ENCODE data around the gene CENPP.

The CENPP gene

GRCh38 chr9:92402360-92402759 lies 76.6 kb downstream of the CENPP start:
- TF ChIP-seq, protein P1, sequence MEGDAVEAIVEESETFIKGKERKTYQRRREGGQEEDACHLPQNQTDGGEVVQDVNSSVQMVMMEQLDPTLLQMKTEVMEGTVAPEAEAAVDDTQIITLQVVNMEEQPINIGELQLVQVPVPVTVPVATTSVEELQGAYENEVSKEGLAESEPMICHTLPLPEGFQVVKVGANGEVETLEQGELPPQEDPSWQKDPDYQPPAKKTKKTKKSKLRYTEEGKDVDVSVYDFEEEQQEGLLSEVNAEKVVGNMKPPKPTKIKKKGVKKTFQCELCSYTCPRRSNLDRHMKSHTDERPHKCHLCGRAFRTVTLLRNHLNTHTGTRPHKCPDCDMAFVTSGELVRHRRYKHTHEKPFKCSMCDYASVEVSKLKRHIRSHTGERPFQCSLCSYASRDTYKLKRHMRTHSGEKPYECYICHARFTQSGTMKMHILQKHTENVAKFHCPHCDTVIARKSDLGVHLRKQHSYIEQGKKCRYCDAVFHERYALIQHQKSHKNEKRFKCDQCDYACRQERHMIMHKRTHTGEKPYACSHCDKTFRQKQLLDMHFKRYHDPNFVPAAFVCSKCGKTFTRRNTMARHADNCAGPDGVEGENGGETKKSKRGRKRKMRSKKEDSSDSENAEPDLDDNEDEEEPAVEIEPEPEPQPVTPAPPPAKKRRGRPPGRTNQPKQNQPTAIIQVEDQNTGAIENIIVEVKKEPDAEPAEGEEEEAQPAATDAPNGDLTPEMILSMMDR (IDR thresholded peaks at IDR 0.05): no peak

DNA sequence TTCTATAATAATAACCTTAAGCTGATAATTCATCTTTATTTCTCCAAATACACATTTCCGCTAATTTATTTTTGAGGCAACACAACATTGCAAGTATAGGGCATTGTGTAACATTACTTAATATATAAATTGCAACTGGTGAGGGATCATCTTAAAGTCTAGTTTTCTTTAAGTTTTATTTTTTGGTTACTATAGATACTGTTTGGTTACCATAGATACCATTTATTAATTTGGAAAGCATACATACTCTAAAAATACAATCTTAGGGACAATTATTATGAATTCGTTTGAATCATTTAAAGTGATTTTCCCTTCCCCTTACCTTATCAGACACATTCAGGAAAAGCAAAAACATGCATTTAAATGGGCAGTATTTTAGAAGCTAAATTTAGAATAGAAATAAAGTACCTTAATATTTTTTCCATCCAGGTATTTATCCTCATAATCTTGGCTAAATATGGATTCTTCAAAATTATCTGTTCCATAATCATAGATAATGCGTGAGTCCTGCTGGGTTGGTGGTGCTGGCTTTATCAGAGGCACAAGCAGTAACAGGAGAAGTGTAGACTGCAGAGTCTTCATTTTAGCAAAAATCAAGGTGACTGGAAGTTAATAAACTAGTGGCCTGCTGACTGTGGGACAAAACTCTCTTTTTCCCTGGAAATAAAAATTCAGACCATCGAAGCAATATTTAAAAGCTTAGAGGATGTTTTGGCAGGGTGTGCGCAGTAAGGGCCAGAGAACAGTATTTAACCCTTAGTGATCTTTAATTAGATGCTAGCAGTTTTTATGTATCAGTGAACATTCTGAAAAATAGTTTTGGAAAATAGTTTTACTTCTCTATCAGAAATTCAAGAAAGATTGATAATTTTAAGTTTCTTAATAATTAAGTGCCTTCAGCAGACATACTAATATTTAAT lies 77.3 kb downstream of the CENPP start:
- no peaks in the 10 kb centered on the region for H3K27me3 ChIP-seq
- H3K9me3 ChIP-seq: no peaks in the 10 kb centered on the region
- H3K4me1 ChIP-seq (ENCODE audit: control insufficient read depth in 1 of 2, insufficient read depth in 1 of 2, low read depth in 1 of 2, low read length in 1 of 2): peaks cover 7 to 9% of the 10 kb centered on the region in 2 experiments
- TF ChIP-seq, protein P1 (IDR thresholded peaks at IDR 0.05): no peak
- H3K4me3 ChIP-seq (ENCODE audit: low read depth in 1 of 2, low read length in 1 of 2): no peak overlapping the region
- no peaks in the 10 kb centered on the region for H3K36me3 ChIP-seq
- no peak overlapping the region for H3K27ac ChIP-seq

More at GRCh38 chr9:92402360-92402759, 76.6 kb downstream of the CENPP start:
- Histone ChIP-seq H3K4me1 (ENCODE audit: control insufficient read depth in 1 of 2, insufficient read depth in 1 of 2, low read depth in 1 of 2, low read length in 1 of 2) (peaks cover 7 to 9% of the 10 kb centered on the region in 2 experiments), H3K9me3 (no peaks in the 10 kb centered on the region), H3K27ac (no peak overlapping the region), H3K4me3 (ENCODE audit: low read depth in 1 of 2, low read length in 1 of 2) (no peak overlapping the region), H3K36me3 (no peaks in the 10 kb centered on the region), H3K27me3 (no peaks in the 10 kb centered on the region)

- Histone ChIP-seq H3K9me3 (no peaks in the 10 kb centered on the region), H3K27me3 (no peaks in the 10 kb centered on the region), H3K27ac (no peak within 1 kb of the TSS), H3K4me3 (ENCODE audit: low read depth in 1 of 2, low read length in 1 of 2) (no peak within 1 kb of the TSS), H3K4me1 (ENCODE audit: control insufficient read depth in 1 of 2, insufficient read depth in 1 of 2, low read depth in 1 of 2, low read length in 1 of 2) (peaks cover 7 to 9% of the 10 kb centered on the region in 2 experiments), H3K36me3 (no peaks in the 10 kb centered on the region)
- TF ChIP-seq, protein P1 (IDR thresholded peaks at IDR 0.05): no peak
Observed at GRCh38 chr9:92404042-92404836, 78.5 kb downstream of the CENPP start, which contains the start of gene OGN. OGN (minus strand) TSS chr9:92404578; CDS start chr9:92403407, 1,171 bp downstream.

DNA sequence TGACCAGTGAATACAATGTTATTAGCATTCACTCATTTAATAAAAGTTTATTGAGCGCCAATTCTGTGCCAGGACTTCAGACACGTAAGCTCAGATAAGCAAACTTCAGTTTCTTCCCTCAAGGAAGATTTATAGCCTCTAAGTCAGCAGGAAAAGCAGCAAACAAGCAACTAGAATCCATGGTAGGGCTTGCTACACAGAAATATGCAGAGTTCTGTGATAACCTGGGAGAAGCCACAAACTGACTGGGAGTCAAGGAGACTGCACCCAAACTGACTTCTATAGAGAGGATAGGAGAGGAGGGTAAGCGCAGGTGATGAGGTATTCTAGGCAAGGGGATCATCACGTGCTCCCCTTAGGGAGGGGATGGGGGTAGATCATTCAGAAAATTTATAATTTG lies 80.1 kb downstream of the CENPP start:
- no peaks in the 10 kb centered on the region for H3K9me3 ChIP-seq
- no peak overlapping the region for H3K27ac ChIP-seq
- TF ChIP-seq, protein P1 (IDR thresholded peaks at IDR 0.05): no peak
- H3K4me1 ChIP-seq (ENCODE audit: control insufficient read depth in 1 of 2, insufficient read depth in 1 of 2, low read depth in 1 of 2, low read length in 1 of 2): peaks cover 7 to 9% of the 10 kb centered on the region in 2 experiments
- no peaks in the 10 kb centered on the region for H3K27me3 ChIP-seq
- no peak overlapping the region for H3K4me3 ChIP-seq (ENCODE audit: low read depth in 1 of 2, low read length in 1 of 2)
- no peaks in the 10 kb centered on the region for H3K36me3 ChIP-seq

- Histone ChIP-seq H3K9me3 (no peaks in the 10 kb centered on the region), H3K4me3 (ENCODE audit: low read depth in 1 of 2, low read length in 1 of 2) (peak overlapping the region in 1 of 2 experiments; percentile 5), H3K27ac (peak overlapping the region; percentile 3), H3K27me3 (no peaks in the 10 kb centered on the region), H3K4me1 (ENCODE audit: control insufficient read depth in 1 of 2, insufficient read depth in 1 of 2, low read depth in 1 of 2, low read length in 1 of 2) (peaks cover 7 to 9% of the 10 kb centered on the region in 2 experiments), H3K36me3 (no peaks in the 10 kb centered on the region)
- TF ChIP-seq, protein P1 (IDR thresholded peaks at IDR 0.05): no peak
Observed at GRCh38 chr9:92406477-92406876, 80.7 kb downstream of the CENPP start.
